Endothelial cell of umbilical vein (primary cell): ENCODE data around the gene IMPG2. TPM values are rescaled to one million over a fixed set of nuclear protein-coding genes. Genes with fewer than 3 reads are reported as not detected.

Experiments used
- BruUV-seq: library from RNA; stranded (reverse); fragments of 400-500 nt; replicated peaks from 2 replicates; lab custom pipeline; 2021; lab: Mats Ljungman, UMichigan
- CTCF ChIA-PET: fragments of 300-600, 350-600 bp; sonication (Branson Sonifier 250); formaldehyde crosslinking; loops from one replicate; lab custom pipeline; 2021; ENCODE audit warnings: antibody characterized with exemption, inconsistent platforms; lab: Charles Lee
- POLR2A ChIA-PET: fragments of 300-600, 350-600 bp; sonication (Branson Sonifier 250); formaldehyde crosslinking; loops from one replicate; lab custom pipeline; 2021; ENCODE audit warnings: antibody characterized with exemption, inconsistent platforms; lab: Charles Lee
- DNase-seq: peaks from one replicate; pipeline ENCODE4 v3.0.0-alpha.2; 2011; ENCODE audit warnings: low read depth, low spot score
- FAIRE-seq: peaks from 2 replicates; lab custom pipeline; 2011; peaks lifted over from hg19 to GRCh38; lab: Jason Lieb, UNC
- H2AFZ ChIP-seq: 2 replicates; pipeline ENCODE4 v1.6.0; 2012; ENCODE audit warnings: low read depth, low read length, control low read depth, inconsistent platforms
- H3K27ac ChIP-seq: 2 replicates; pipeline ENCODE4 v1.5.1; 2011; ENCODE audit warnings: low read depth, mild to moderate bottlenecking, control low read depth, low read length, moderate library complexity; ENCODE audit not compliant: insufficient read depth
- H3K27me3 ChIP-seq, 2 experiments: 2 replicates each; pipeline versions ENCODE4 v1.6.0 to v1.6.1; 2011; ENCODE audit warnings: low read length in 2 of 2, mixed read lengths in 1 of 2; ENCODE audit not compliant: control insufficient read depth in 2 of 2, insufficient read depth in 2 of 2
- H3K36me3 ChIP-seq, 2 experiments: 2 replicates in 1 of 2; 3 replicates in 1 of 2; pipeline ENCODE4 v1.5.1; 2011; ENCODE audit warnings: low read length in 2 of 2, mild to moderate bottlenecking in 1 of 2, moderate library complexity in 1 of 2; ENCODE audit not compliant: control insufficient read depth in 2 of 2, insufficient read depth in 2 of 2; ENCODE audit errors: extremely low read depth in 1 of 2
- H3K4me1 ChIP-seq: 3 replicates; pipeline ENCODE4 v1.5.1; 2011; ENCODE audit warnings: mild to moderate bottlenecking, low read length; ENCODE audit not compliant: control insufficient read depth, insufficient read depth; ENCODE audit errors: extremely low read depth
- H3K4me2 ChIP-seq: 2 replicates; pipeline ENCODE4 v1.6.1; 2011; ENCODE audit warnings: low read length, control low read depth, mixed read lengths; ENCODE audit not compliant: insufficient read depth
- H3K4me3 ChIP-seq, 3 experiments: fragments of 200-600 bp in 1 of 3; sonication (generic), shearing (Covaris generic) in 1 of 3; replicated peaks in 1 of 3; 2 replicates each; pipeline ENCODE4 v1.5.1; 2011 to 2016; ENCODE audit warnings: control low read depth in 3 of 3, low read length in 3 of 3, mild to moderate bottlenecking in 2 of 3, inconsistent platforms in 1 of 3, low read depth in 1 of 3, moderate library complexity in 1 of 3; ENCODE audit not compliant: insufficient read depth in 1 of 3
- H3K79me2 ChIP-seq: 2 replicates; pipeline ENCODE4 v1.6.0; 2012; ENCODE audit warnings: low read length, inconsistent platforms; ENCODE audit not compliant: control insufficient read depth, insufficient read depth
- H3K9ac ChIP-seq: replicated peaks from 2 replicates; pipeline ENCODE3; 2011; ENCODE audit warnings: low read length, control low read depth; ENCODE audit not compliant: insufficient read depth; ENCODE audit errors: extremely low read depth
- H3K9me1 ChIP-seq: replicated peaks from 3 replicates; pipeline ENCODE4 v1.6.0; 2011; ENCODE audit warnings: mild to moderate bottlenecking, low read length; ENCODE audit not compliant: control insufficient read depth, insufficient read depth; ENCODE audit errors: extremely low read depth
- H3K9me3 ChIP-seq: replicated peaks from 2 replicates; pipeline ENCODE4 v1.5.1; 2012; ENCODE audit warnings: low read length, inconsistent platforms; ENCODE audit not compliant: control insufficient read depth, insufficient read depth
- H4K20me1 ChIP-seq: replicated peaks from 2 replicates; pipeline ENCODE3; 2011; ENCODE audit warnings: mild to moderate bottlenecking, low read length; ENCODE audit not compliant: control insufficient read depth, insufficient read depth; ENCODE audit errors: extremely low read depth
- EZH2 ChIP-seq: IDR thresholded peaks from 2 replicates; pipeline ENCODE4 v1.6.1; 2012; ENCODE audit warnings: borderline replicate concordance, low read depth, mild to moderate bottlenecking, moderate library complexity, low read length, inconsistent platforms; ENCODE audit not compliant: severe bottlenecking
- FOS ChIP-seq: IDR thresholded peaks from 2 replicates; pipeline ENCODE4 v1.6.1; 2011; ENCODE audit warnings: mild to moderate bottlenecking, low read length, moderate library complexity, borderline replicate concordance; ENCODE audit not compliant: insufficient read depth
- GATA2 ChIP-seq: IDR thresholded peaks from 2 replicates; pipeline ENCODE4 v1.7.0; 2011; ENCODE audit warnings: low read depth, mild to moderate bottlenecking, moderate library complexity, mixed read lengths, low read length; ENCODE audit not compliant: insufficient read length, insufficient read depth
- JUN ChIP-seq: IDR thresholded peaks from 2 replicates; pipeline ENCODE4 v1.6.1; 2011; ENCODE audit warnings: borderline replicate concordance, low read depth; ENCODE audit not compliant: insufficient read length, insufficient read depth
- MYC ChIP-seq: IDR thresholded peaks from one replicate; pipeline ENCODE4 v1.6.1; 2011; ENCODE audit warnings: mild to moderate bottlenecking, low read depth, low read length
- POLR2A ChIP-seq: IDR thresholded peaks from 2 replicates; pipeline ENCODE4 v1.6.1; 2012; ENCODE audit warnings: low read depth, mild to moderate bottlenecking, control low read depth, low read length
- POLR2AphosphoS5 ChIP-seq: IDR thresholded peaks from 2 replicates; pipeline ENCODE4 v1.6.1; 2012; ENCODE audit warnings: low read depth, mild to moderate bottlenecking, control low read depth, low read length, moderate library complexity; ENCODE audit not compliant: insufficient read depth
- dilution Hi-C: fragments of 300-500 bp; cut with MboI; formaldehyde crosslinking; loops from one replicate; pipeline ENCODE4 v1.15.0; 2019; ENCODE audit warnings: low sequenced_read_pairs; ENCODE audit not compliant: extremely low pct_ligation_motif_present
- intact Hi-C: fragments of 100-400 bp; cut with micrococcal nuclease; formaldehyde crosslinking; loops from one replicate; pipeline ENCODE4 v1.10.0; 2022
- polyA plus RNA-seq, 4 experiments: library from polyadenylated mRNA; depleted of rRNA in 3 of 4; stranded (reverse) in 3 of 4; unstranded in 1 of 4; fragments of >200 nt; gene quantifications; 2 replicates each; pipeline versions ENCODE4 v1.2.1 to v1.2.3, GENCODE V29; 2011 to 2012; ENCODE audit warnings: missing spikeins in 1 of 4
- total RNA-seq: library from RNA; stranded (reverse); gene quantifications from 2 replicates; pipeline ENCODE4 v1.2.3, GENCODE V29; 2021
- TF ChIP-seq, protein P1 (sequence below), 2 donors: IDR thresholded peaks; 1 replicate in 1 of 2; 2 replicates in 1 of 2; pipeline ENCODE4 v1.5.1; 2011; ENCODE audit warnings: low read length in 2 of 2, mild to moderate bottlenecking in 2 of 2, moderate library complexity in 2 of 2, control low read depth in 1 of 2, inconsistent platforms in 1 of 2, low read depth in 1 of 2; ENCODE audit not compliant: insufficient read depth in 1 of 2; ENCODE audit errors: extremely low read depth in 1 of 2
- TF ChIP-seq, protein P2 (sequence below): IDR thresholded peaks from 2 replicates; pipeline ENCODE4 v1.6.1; 2011; ENCODE audit not compliant: insufficient read depth, insufficient read length

Gene IMPG2
- total and polyA plus RNA-seq, 2 donors (not counting 3 experiments of a cell fraction or from before 2014, with no cell fraction given), result 0.39 to 0.71 TPM

DNA sequence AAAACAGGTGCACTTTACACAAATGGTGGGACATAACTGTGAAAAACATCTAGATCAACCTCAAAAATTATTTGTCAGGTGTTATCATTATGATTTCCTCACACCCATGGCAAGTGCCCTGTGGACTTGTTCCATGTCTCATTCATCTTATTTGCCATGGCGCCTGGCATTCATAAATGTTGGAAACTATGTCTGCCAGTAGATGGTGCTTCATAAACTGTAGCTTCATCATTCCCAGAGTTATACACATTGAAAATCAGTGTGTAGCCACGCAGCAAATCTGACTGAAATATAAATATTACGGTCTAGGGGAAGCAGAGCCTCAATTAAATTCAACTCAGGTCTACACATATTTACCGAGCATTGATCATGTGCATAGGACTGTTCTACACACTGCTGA, 90.7 kb downstream of the IMPG2 start:
- no peaks in the 10 kb centered on the region for H3K9me1 ChIP-seq
- dilution Hi-C loops, result no loop called here
- no peak overlapping the region for H3K4me3 ChIP-seq
- DNase-seq, result peak; percentile 13
- no peak overlapping the region for H3K4me2 ChIP-seq
- TF ChIP-seq FOS, result no peak
- TF ChIP-seq, protein P1, sequence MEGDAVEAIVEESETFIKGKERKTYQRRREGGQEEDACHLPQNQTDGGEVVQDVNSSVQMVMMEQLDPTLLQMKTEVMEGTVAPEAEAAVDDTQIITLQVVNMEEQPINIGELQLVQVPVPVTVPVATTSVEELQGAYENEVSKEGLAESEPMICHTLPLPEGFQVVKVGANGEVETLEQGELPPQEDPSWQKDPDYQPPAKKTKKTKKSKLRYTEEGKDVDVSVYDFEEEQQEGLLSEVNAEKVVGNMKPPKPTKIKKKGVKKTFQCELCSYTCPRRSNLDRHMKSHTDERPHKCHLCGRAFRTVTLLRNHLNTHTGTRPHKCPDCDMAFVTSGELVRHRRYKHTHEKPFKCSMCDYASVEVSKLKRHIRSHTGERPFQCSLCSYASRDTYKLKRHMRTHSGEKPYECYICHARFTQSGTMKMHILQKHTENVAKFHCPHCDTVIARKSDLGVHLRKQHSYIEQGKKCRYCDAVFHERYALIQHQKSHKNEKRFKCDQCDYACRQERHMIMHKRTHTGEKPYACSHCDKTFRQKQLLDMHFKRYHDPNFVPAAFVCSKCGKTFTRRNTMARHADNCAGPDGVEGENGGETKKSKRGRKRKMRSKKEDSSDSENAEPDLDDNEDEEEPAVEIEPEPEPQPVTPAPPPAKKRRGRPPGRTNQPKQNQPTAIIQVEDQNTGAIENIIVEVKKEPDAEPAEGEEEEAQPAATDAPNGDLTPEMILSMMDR (IDR thresholded peaks at IDR 0.05; ENCODE audit: extremely low read depth in 1 of 2, insufficient read depth in 1 of 2, low read depth in 1 of 2, low read length in 2 of 2), result peak in 1 of 2 donors; percentile 6
- no peaks in the 10 kb centered on the region for H4K20me1 ChIP-seq
- CTCF ChIA-PET, result interaction anchor here (0.9 to 2.2 kb wide), 6 partner anchors 12 to 407 kb away, joined by 3 to 7 read pairs (median 3); no protein-coding TSS in a partner anchor
- BruUV-seq, result no TSS peak
- POLR2A ChIA-PET, result no interaction called here
- H3K9me3 ChIP-seq, result no peaks in the 10 kb centered on the region
- H3K27me3 ChIP-seq, result no peaks in the 10 kb centered on the region
- H3K9ac ChIP-seq, result no peak overlapping the region
- H3K27ac ChIP-seq, result no peak overlapping the region
- intact Hi-C loops, result no loop called here
- no peaks in the 10 kb centered on the region for H3K4me1 ChIP-seq
- no peak for FAIRE-seq
- no peaks in the 10 kb centered on the region for H3K79me2 ChIP-seq
- no peak overlapping the region for H2AFZ ChIP-seq
- no peaks in the 10 kb centered on the region for H3K36me3 ChIP-seq

DNA sequence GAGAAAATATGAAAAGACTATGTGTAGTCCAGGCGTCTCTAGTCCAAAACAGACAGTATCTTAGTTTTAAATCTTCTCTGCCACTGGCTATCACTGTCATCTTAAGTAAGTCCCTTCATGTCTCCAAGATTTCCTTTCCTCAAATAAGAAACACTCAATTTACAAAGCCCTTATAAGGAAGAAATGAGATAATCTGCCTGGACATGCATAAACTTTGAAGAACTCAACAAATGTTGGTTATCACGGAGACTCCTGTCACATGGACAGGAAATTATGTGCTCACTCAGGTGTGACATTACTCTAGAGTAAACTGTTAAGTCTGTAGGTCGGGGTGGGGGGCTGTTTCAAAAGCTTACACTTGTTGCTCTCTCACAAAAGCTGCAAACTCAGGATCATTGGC, 91.9 kb downstream of the IMPG2 start:
- dilution Hi-C loops, result no loop called here
- H3K9me3 ChIP-seq, result no peaks in the 10 kb centered on the region
- H3K4me1 ChIP-seq, result no peaks in the 10 kb centered on the region
- H3K9me1 ChIP-seq, result no peaks in the 10 kb centered on the region
- no peaks in the 10 kb centered on the region for H4K20me1 ChIP-seq
- H3K9ac ChIP-seq, result no peak overlapping the region
- no peaks in the 10 kb centered on the region for H3K79me2 ChIP-seq
- FAIRE-seq (no peak), DNase-seq (no peak)
- H3K36me3 ChIP-seq, result no peaks in the 10 kb centered on the region
- no peak overlapping the region for H3K27ac ChIP-seq
- intact Hi-C loops, result no loop called here
- no peak overlapping the region for H3K4me2 ChIP-seq
- no peak overlapping the region for H2AFZ ChIP-seq
- CTCF ChIA-PET, result no interaction called here
- no peaks in the 10 kb centered on the region for H3K27me3 ChIP-seq
- H3K4me3 ChIP-seq, result no peak overlapping the region
- POLR2A ChIA-PET, result no interaction called here
- TF ChIP-seq, protein P2, sequence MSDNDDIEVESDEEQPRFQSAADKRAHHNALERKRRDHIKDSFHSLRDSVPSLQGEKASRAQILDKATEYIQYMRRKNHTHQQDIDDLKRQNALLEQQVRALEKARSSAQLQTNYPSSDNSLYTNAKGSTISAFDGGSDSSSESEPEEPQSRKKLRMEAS, result no peak
- no peak for TF ChIP-seq POLR2A
- TF ChIP-seq GATA2, result no peak
- TF ChIP-seq MYC, result no peak
- TF ChIP-seq EZH2, result no peak
- TF ChIP-seq, protein P1 (IDR thresholded peaks at IDR 0.05; ENCODE audit: extremely low read depth in 1 of 2, insufficient read depth in 1 of 2, low read depth in 1 of 2, low read length in 2 of 2), result no peak
- no peak for TF ChIP-seq FOS
- TF ChIP-seq POLR2AphosphoS5, result no peak
- no peak for TF ChIP-seq JUN
- BruUV-seq, result no TSS peak
